HG02943 (cell line): ENCODE results near the gene MSI2.

Source experiments
- ATAC-seq: cut with Tn5 transposase; IDR thresholded peaks from one replicate; pipeline ENCODE4 v1.9.1; 2021; ENCODE audit warnings: mild to moderate bottlenecking, low read depth, moderate library complexity; ENCODE audit not compliant: unreplicated experiment

The MSI2 gene

DNA sequence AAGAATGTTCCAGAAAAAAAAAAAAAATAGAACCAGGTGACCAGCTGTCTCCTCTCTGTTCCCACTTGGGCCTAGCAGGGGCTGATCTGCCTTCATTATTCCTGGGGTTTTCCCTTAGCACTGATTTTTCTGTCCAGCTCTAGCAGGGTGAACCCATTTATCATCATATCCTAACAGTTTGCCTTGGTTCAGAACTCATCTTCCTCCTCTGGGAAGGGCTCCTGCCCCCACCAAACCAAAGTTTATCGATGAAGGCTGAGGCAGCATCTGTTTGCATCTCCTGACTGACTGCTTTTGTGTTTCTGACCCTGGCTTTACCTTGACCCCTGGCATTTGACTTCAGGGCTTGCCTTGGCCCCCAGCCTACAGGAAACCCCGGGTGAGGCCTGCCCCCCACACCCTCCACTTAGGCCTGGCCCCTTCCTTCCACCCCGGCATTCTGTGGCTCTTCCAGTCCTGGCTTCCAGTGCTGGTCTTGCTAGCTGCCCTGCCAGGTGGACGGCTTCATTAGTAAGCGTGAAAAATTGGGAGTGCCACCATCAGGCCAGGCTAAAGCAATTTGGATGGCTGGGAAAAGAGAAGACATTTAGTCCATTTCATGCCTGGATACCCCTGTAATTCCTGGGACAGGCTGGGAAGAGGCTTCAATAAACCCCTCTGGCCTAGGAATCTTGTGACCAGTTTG, 323.9 kb downstream of the MSI2 start:
- ATAC-seq, result no peak

DNA sequence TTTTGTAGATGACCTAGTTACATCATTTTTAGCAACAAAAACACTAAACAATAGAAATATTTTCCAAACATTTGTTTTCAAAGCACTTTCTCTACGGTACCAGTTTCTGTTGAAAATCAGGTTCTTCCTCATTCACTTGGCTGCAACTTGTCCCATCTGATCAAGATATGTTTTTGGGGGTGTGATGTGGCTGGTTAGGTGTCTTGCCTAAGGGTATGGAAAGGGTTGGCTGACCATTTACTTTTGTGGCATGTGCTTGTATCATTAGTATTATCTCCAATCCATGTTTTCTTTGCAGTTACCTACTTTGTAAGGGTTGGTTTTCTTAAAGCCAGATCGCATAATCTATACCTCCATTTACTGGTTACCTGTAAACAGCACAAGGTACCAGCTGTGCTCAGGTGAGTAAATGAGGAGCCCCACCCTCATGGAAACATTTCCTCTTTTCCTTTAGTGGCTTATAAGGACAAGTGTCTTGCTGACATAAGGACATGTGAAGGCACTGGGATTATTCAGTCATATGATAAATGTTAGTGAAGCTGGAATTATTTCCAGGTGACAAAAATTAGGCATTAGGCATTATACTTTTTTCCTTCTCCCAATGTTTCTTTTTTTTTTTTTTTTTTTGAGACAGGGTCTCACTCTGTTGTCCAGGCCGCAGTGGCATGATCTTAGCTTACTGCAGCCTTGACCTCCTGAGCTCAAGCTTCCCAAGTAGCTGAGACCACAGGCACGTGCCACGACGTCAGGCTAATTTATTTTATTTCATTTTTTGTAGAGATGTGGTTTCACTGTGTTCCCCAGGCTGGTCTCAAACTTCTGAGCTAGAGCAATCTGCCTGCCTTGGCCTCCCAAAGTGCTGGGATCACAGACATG, 326.8 kb downstream of the MSI2 start:
- ATAC-seq, result no peak

GRCh38 chr17:57584050-57584551, 327.8 kb downstream of the MSI2 start:
- no peak for ATAC-seq

DNA sequence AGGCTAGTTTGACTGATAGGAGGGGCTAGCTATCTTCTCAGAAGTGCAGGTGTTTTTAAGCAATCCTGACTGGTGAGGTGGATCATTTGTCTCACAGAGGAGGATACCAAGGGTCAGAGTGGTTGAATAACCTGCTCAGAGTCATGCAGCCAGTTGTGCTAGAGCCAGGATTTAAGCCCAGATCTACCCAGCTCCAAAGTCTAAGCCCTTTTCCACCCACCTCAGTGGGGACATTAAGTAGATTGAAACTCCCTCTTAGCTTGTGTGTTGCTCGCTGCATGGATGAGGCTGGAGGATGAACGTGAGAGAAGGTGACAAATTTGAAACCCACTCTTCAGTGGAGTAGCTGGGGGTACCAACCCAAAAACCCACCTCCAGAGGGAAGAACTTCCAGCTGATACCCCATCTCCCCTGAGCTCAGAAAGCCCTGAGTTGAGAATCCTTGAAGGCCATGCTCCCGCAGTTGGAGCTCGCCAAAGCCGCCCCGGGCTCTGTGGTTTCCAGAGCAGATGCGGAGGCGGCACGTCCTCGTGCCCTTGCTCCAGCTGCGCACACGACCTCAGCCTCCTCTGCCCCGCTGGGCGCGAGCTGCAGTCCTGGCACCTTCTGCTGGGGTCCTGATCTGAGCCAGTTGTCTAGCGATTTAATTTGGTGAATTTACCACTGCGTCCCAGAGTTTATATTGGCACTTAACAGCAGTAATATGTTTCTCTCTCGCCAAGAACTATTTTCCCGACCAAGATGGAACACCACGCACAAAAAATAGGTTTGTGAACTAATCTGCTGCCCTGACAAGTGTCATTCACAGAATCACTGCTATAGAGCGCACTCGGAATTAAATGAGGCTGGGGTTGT, 329.2 kb downstream of the MSI2 start:
- no peak for ATAC-seq

DNA sequence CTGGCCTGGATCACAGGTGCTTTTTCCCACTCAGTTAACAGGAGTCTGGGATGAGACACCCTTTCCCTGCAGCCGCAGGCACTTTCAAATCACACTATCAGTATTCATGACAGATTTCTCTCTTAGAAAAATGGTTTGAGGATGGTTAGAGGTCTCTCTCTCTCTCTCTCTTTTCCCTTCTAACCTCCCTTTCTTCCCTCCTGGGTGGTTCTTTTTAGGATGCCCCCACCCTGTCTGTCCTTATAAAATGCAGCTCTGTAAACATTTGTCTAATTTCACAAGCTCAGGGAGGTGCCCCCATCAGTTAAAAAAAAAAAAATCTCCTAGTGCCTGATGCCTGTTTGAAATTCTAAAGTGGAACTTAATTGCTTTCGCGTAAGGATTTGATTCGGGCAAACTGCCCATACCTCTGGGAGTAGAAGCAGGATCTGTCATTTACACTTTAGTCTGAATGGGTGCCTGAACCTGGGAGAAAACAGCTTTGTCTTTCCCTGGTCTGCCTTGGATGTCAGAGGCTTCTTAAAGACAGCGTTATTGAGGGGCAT, 329.9 kb downstream of the MSI2 start:
- no peak for ATAC-seq

GRCh38 chr17:57586742-57587141, 330.4 kb downstream of the MSI2 start:
- ATAC-seq, result no peak

- ATAC-seq, result no peak
These were observed 331.1 kb downstream of the MSI2 start for GRCh38 chr17:57587193-57587969.

DNA sequence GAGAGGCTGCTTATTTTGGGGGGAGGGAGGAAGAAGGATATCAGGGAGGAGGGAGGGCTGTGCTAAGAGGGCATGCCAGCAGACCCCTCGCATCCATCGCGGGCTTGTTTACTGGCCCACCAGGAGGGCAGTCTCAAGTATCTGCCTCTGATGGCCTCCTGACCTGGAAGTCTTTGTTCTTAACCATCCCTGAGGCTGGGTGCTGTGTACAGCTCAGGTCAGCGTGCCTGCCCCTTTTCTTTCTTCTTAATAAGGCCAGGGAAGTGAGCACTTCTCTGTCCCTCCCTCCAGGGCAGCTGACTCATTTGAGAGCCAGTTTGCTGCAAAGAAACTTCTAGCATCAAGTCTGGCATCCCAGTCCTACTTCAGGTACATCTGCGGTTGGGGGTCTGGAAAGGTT, 331.8 kb downstream of the MSI2 start:
- no peak for ATAC-seq

GRCh38 chr17:57589151-57590034, 333.1 kb downstream of the MSI2 start:
- ATAC-seq, result no peak

- no peak for ATAC-seq
These were observed 337.6 kb downstream of the MSI2 start for GRCh38 chr17:57593739-57594462.

GRCh38 chr17:57594767-57595166, 338.4 kb downstream of the MSI2 start:
- no peak for ATAC-seq

GRCh38 chr17:57595426-57595825, 339.1 kb downstream of the MSI2 start:
- no peak for ATAC-seq

GRCh38 chr17:57595947-57596695, 339.8 kb downstream of the MSI2 start:
- no peak for ATAC-seq

DNA sequence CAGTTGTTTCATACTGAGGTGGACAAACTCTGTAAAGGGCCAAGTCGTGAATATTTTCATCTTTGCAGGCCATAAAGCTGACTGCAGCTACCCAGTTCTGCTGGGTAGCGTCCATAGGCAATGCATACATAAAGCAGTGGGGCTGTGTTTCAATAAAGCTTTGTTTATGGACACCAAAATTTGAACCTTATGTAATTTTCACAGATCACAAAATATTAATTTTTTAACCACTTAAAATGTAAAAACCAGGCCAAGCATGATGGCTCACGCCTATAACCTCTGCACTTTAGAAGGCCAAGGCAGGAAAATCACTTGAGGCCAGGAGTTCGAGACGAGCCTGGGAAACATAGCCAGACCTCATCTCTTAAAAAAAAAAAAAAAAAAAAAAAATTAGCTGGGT, 340.8 kb downstream of the MSI2 start:
- no peak for ATAC-seq

DNA sequence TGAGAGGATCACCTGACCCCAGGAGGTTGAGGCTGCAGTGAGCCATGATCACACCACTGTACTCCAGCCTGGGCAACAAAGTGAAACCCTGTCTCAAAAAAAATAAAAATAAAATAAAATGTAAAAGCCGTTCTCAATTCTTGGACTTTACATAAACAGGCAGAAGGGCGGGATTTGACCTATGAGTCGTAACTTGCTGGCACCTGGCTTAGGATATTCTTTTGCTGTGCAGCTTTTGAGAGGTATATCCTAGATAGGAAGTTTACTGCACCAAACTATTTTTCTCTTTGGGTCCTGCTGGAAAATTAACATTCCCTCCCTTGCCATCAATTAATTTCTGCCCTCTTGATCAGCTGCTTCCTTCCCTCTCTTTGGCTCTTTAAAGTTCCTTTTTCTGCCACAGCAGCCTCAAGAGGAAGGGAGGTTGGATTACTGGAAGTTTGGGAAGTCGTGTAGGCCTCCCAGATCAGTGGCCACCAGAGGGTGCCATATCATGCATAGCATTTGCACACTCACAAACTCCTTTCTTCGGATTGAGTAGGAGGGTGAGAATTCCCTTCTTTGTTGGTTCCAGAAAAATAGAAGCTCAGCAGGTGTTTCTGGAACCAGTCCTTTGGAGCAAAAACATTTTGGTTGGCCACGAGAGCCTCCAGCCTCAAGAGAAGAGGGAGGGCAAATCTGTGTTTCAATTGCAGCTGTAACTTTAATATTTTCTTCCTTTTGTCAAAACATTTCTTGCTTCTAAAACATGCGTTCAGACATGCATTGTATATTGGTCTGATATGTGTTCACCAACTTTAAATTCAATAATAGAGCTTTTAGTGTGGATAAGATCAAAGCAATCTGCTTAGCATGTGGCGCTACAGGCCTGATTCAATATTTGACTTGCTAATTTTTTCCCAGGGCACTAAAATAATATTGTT, 341.5 kb downstream of the MSI2 start:
- ATAC-seq, result no peak

- no peak for ATAC-seq
These were observed 343.1 kb downstream of the MSI2 start for GRCh38 chr17:57599271-57600045.
